ENCODE data around the gene SGCA. TPM values are rescaled to one million over a fixed set of nuclear protein-coding genes. Genes with fewer than 3 reads are reported as not detected.

SGCA gene
- total and polyA plus RNA-seq, 2 of the 8 experiments (the other 6 are each of a cell fraction or from before 2014, with no cell fraction given): 0.12 TPM; not detected in 1

DNA sequence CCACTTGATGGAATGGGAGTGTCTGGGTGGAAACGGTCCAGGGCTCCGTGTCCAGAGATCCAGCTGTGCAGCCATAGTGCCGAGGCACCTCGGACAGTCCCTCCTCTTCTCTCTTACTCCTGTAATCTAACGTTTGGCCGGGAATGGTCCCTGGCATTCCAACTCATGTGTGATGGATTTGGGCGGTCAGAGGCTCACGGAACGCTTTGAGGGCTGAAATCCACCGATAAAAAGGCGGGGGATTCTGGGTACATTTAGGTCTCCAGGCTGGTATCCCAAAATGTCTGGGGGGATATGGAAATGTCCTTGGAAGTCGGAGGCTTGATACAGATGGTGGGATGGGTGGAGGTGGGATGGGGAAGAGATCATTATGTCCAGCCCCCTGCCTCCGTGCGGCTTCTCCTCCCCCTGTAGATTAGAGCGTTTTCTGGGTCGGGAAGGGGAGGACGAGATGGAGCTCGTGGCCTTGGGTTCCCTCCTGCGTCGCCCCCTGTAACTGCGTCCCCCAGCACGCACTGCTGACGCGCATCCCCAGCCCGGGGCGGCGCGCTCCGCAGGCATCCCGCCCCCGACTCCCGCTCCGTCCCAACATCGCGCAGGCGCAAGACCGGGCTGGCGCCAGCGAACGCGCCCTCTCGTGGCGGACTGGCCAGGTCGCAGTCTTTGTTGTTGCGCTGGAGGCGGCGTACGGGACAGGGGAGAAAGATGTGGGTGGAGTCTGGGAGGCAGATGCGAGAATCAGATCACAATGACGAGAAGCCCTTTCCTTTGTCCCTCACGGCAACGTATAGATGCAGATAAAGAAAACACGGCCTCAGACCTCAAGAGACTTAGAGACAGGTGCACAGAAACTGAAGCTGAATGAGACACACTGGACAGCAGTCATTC is 4.5 kb upstream of the SGCA start (continued):
- TF ChIP-seq GABPA (IDR thresholded peaks at IDR 0.05; ENCODE audit: borderline replicate concordance, insufficient read depth, low read length): peak; percentile 53; the same call in 1 of the 2 replicates
- TF ChIP-seq TAF1 (IDR thresholded peaks at IDR 0.05; ENCODE audit: low read depth, low read length): peak; percentile 53; the same call in 1 of the 2 replicates
- no peak for TF ChIP-seq SRF (IDR thresholded peaks at IDR 0.05; ENCODE audit: low read depth, low read length)
- peak; percentile 49; the same call in 1 of the 2 replicates for TF ChIP-seq SP4 (IDR thresholded peaks at IDR 0.05; ENCODE audit: low read length)
- TF ChIP-seq EP300 (IDR thresholded peaks at IDR 0.05; ENCODE audit: borderline replicate concordance in 1 of 2, low read depth in 2 of 2, low read length in 2 of 2): no peak
- no peak for TF ChIP-seq CBX8 (IDR thresholded peaks at IDR 0.05; ENCODE audit: borderline replicate concordance, low read depth, low read length)
- TF ChIP-seq, protein P1, sequence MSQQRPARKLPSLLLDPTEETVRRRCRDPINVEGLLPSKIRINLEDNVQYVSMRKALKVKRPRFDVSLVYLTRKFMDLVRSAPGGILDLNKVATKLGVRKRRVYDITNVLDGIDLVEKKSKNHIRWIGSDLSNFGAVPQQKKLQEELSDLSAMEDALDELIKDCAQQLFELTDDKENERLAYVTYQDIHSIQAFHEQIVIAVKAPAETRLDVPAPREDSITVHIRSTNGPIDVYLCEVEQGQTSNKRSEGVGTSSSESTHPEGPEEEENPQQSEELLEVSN (IDR thresholded peaks at IDR 0.05): peak; percentile 91
- no peak for TF ChIP-seq FOSL1 (IDR thresholded peaks at IDR 0.05; ENCODE audit: insufficient read depth, low read depth, low read length)
- peak; percentile 86; the same call in 1 of the 2 replicates for TF ChIP-seq EGR1 (IDR thresholded peaks at IDR 0.05; ENCODE audit: borderline replicate concordance, low read depth, low read length)
- TF ChIP-seq ASH2L (IDR thresholded peaks at IDR 0.05; ENCODE audit: low read length): peak; percentile 48
- TF ChIP-seq JUND (IDR thresholded peaks at IDR 0.05; ENCODE audit: low read length): peak; percentile 30; the same call in 1 of the 2 replicates
- no peak for TF ChIP-seq SIN3A (conservative IDR thresholded peaks at IDR 0.05 in 1 of 2, IDR thresholded peaks at IDR 0.05 in 1 of 2; ENCODE audit: low read depth in 1 of 2, low read length in 2 of 2)
- no peak for TF ChIP-seq BCL11A (IDR thresholded peaks at IDR 0.05; ENCODE audit: low read depth in 2 of 2, low read length in 2 of 2)
- no peak for TF ChIP-seq KDM1A (IDR thresholded peaks at IDR 0.05; ENCODE audit: borderline replicate concordance, low read length)
- no peak for TF ChIP-seq HDAC2 (IDR thresholded peaks at IDR 0.05; ENCODE audit: borderline replicate concordance in 1 of 2, low read depth in 2 of 2, low read length in 2 of 2)
- TF ChIP-seq RAD21 (IDR thresholded peaks at IDR 0.05 in 1 of 2, conservative IDR thresholded peaks at IDR 0.05 in 1 of 2; ENCODE audit: low read depth in 2 of 2, low read length in 2 of 2): peak; percentile 56 to 72
- no peak for TF ChIP-seq RNF2 (IDR thresholded peaks at IDR 0.05; ENCODE audit: borderline replicate concordance, low read depth, low read length, missing control alignments, poor library complexity, severe bottlenecking)
- no peak for TF ChIP-seq CEBPB (IDR thresholded peaks at IDR 0.05; ENCODE audit: low read depth, low read length)
- no peak for TF ChIP-seq TAF7 (optimal IDR thresholded peaks at IDR 0.05; ENCODE audit: borderline replicate concordance, low read depth, low read length)
- TF ChIP-seq RBBP5 (IDR thresholded peaks at IDR 0.05; ENCODE audit: borderline replicate concordance, low read depth, low read length): peak; percentile 19; the same call in 1 of the 2 replicates
- TF ChIP-seq POLR2A (IDR thresholded peaks at IDR 0.05; ENCODE audit: control extremely low read depth in 1 of 2, low read depth in 2 of 2, low read length in 2 of 2): peak in 1 of 2 experiments; percentile 55; a peak in 1 of 3 replicates
